Keratinocyte (primary cell): ENCODE data around the gene ATP2C1. TPM values are rescaled to one million over a fixed set of nuclear protein-coding genes. Genes with fewer than 3 reads are reported as not detected.

Source experiments
- DNase-seq: peaks from one replicate; pipeline ENCODE4 v3.0.0-alpha.2; 2011; ENCODE audit warnings: low read depth, missing footprints, low spot score
- FAIRE-seq: peaks from 2 replicates; lab custom pipeline; 2011; peaks lifted over from hg19 to GRCh38; lab: Jason Lieb, UNC
- H2AFZ ChIP-seq: 2 replicates; pipeline ENCODE4 v1.6.0; 2012; ENCODE audit warnings: low read length, control low read depth, inconsistent platforms; ENCODE audit not compliant: control insufficient read depth
- H3K27ac ChIP-seq: 2 replicates; pipeline ENCODE4 v1.5.1; 2011; ENCODE audit warnings: low read length; ENCODE audit not compliant: control insufficient read depth, insufficient read depth
- H3K27me3 ChIP-seq: 3 replicates; pipeline ENCODE4 v1.6.0; 2011; ENCODE audit warnings: low read length; ENCODE audit not compliant: control insufficient read depth, insufficient read depth; ENCODE audit errors: extremely low read depth
- H3K36me3 ChIP-seq, 2 experiments: 2 replicates in 1 of 2; 3 replicates in 1 of 2; pipeline ENCODE4 v1.5.1; 2011; ENCODE audit warnings: low read length in 2 of 2, mild to moderate bottlenecking in 1 of 2; ENCODE audit not compliant: control insufficient read depth in 2 of 2, insufficient read depth in 2 of 2; ENCODE audit errors: extremely low read depth in 1 of 2
- H3K4me1 ChIP-seq: 3 replicates; pipeline ENCODE4 v1.5.1; 2011; ENCODE audit warnings: low read length; ENCODE audit not compliant: control insufficient read depth, insufficient read depth; ENCODE audit errors: extremely low read depth
- H3K4me2 ChIP-seq: 3 replicates; pipeline ENCODE4 v1.6.0; 2011; ENCODE audit warnings: low read depth, low read length; ENCODE audit not compliant: control insufficient read depth, insufficient read depth; ENCODE audit errors: extremely low read depth
- H3K4me3 ChIP-seq, 3 experiments: fragments of 200-600 bp in 1 of 3; sonication (generic) in 1 of 3; 2 replicates in 2 of 3; 3 replicates in 1 of 3; pipeline ENCODE4 v1.5.1; 2011 to 2016; ENCODE audit warnings: low read length in 3 of 3, mild to moderate bottlenecking in 3 of 3, control low read depth in 2 of 3, inconsistent platforms in 1 of 3, low read depth in 1 of 3, mixed read lengths in 1 of 3, mixed run types in 1 of 3, moderate library complexity in 1 of 3; ENCODE audit not compliant: control insufficient read depth in 2 of 3, insufficient read depth in 2 of 3; ENCODE audit errors: extremely low read depth in 1 of 3
- H3K79me2 ChIP-seq: 2 replicates; pipeline ENCODE4 v1.6.0; 2012; ENCODE audit warnings: low read length; ENCODE audit not compliant: control insufficient read depth, insufficient read depth
- H3K9ac ChIP-seq: 3 replicates; pipeline ENCODE4 v1.6.0; 2011; ENCODE audit warnings: low read length; ENCODE audit not compliant: control insufficient read depth, insufficient read depth; ENCODE audit errors: extremely low read depth
- H3K9me1 ChIP-seq: 3 replicates; pipeline ENCODE4 v1.6.0; 2011; ENCODE audit warnings: low read length; ENCODE audit not compliant: control insufficient read depth, insufficient read depth; ENCODE audit errors: extremely low read depth
- H3K9me3 ChIP-seq: 2 replicates; pipeline ENCODE4 v1.5.1; 2012; ENCODE audit warnings: low read depth, low read length; ENCODE audit not compliant: control insufficient read depth
- H4K20me1 ChIP-seq: 3 replicates; pipeline ENCODE4 v1.6.0; 2011; ENCODE audit warnings: low read length; ENCODE audit not compliant: control insufficient read depth, insufficient read depth; ENCODE audit errors: extremely low read depth
- CTCF ChIP-seq, 3 experiments: IDR thresholded peaks in 1 of 3; conservative IDR thresholded peaks in 1 of 3; optimal IDR thresholded peaks in 1 of 3; 2 replicates in 2 of 3; 3 replicates in 1 of 3; pipeline versions ENCODE3 to v1.5.1; 2011; ENCODE audit warnings: low read length in 3 of 3, mild to moderate bottlenecking in 3 of 3, moderate library complexity in 2 of 3, control low read depth in 1 of 3, inconsistent platforms in 1 of 3; ENCODE audit not compliant: insufficient read depth in 2 of 3; ENCODE audit errors: extremely low read depth in 1 of 3
- EZH2 ChIP-seq: IDR thresholded peaks from one replicate; pipeline ENCODE4 v1.6.1; 2012; ENCODE audit warnings: inconsistent platforms, mild to moderate bottlenecking, low read length, moderate library complexity
- dilution Hi-C: fragments of 300-500 bp; cut with MboI; formaldehyde crosslinking; loops from one replicate; pipeline ENCODE4 v1.7.0; 2020; ENCODE audit warnings: low sequenced_read_pairs; ENCODE audit not compliant: extremely low pct_ligation_motif_present
- polyA plus RNA-seq, 5 experiments: library from polyadenylated mRNA; depleted of rRNA in 3 of 5; stranded (reverse) in 3 of 5; stranded (forward) in 1 of 5; unstranded in 1 of 5; fragments of >200 nt; gene quantifications; 1 replicate in 1 of 5; 2 replicates in 3 of 5; 3 replicates in 1 of 5; pipeline versions ENCODE4 v1.2.1 to v1.2.3, GENCODE V29; 2011 to 2012; ENCODE audit warnings: missing spikeins in 2 of 5, low read depth in 1 of 5, low replicate concordance in 1 of 5

The ATP2C1 gene
- polyA plus RNA-seq, 1 donor (not counting 4 experiments of a cell fraction or from before 2014, with no cell fraction given) = 141 TPM

- no peak for DNase-seq
- TF ChIP-seq CTCF (optimal IDR thresholded peaks at IDR 0.05 in 1 of 3, IDR thresholded peaks at IDR 0.05 in 1 of 3, conservative IDR thresholded peaks at IDR 0.05 in 1 of 3; ENCODE audit: extremely low read depth in 1 of 3, insufficient read depth in 2 of 3, low read length in 3 of 3) (no peak), EZH2 (no peak)
- no peak overlapping the region for H3K4me2 ChIP-seq
- dilution Hi-C loops = no loop called here
- H3K79me2 ChIP-seq = no peaks in the 10 kb centered on the region
- no peaks in the 10 kb centered on the region for H3K9me3 ChIP-seq
- no peak overlapping the region for H2AFZ ChIP-seq
- no peaks in the 10 kb centered on the region for H3K27me3 ChIP-seq
- H3K4me3 ChIP-seq = no peak overlapping the region
- peaks cover 7 to 11% of the 10 kb centered on the region in 2 experiments for H3K36me3 ChIP-seq
- H3K9ac ChIP-seq = no peak overlapping the region
- peak; percentile 44 for FAIRE-seq
- peak overlapping the region; percentile 13 for H3K27ac ChIP-seq
- no peaks in the 10 kb centered on the region for H3K9me1 ChIP-seq
- H4K20me1 ChIP-seq = no peaks in the 10 kb centered on the region
- peaks cover 21% of the 10 kb centered on the region for H3K4me1 ChIP-seq
Measured at GRCh38 chr3:130974201-130974600, 80.3 kb downstream of the ATP2C1 start.

- Histone ChIP-seq H4K20me1 (no peaks in the 10 kb centered on the region), H3K9ac (no peak overlapping the region), H3K27me3 (no peaks in the 10 kb centered on the region), H3K9me1 (no peaks in the 10 kb centered on the region), H3K79me2 (no peaks in the 10 kb centered on the region), H3K4me2 (peak overlapping the region; percentile 68), H3K4me1 (peaks cover 21% of the 10 kb centered on the region), H3K36me3 (peaks cover 7 to 10% of the 10 kb centered on the region in 2 experiments), H3K27ac (peak overlapping the region; percentile 68), H3K9me3 (no peaks in the 10 kb centered on the region), H2AFZ (no peak overlapping the region), H3K4me3 (peak overlapping the region in 2 of 3 experiments; percentile 18 to 29)
- TF ChIP-seq CTCF (optimal IDR thresholded peaks at IDR 0.05 in 1 of 3, IDR thresholded peaks at IDR 0.05 in 1 of 3, conservative IDR thresholded peaks at IDR 0.05 in 1 of 3; ENCODE audit: extremely low read depth in 1 of 3, insufficient read depth in 2 of 3, low read length in 3 of 3) (no peak), EZH2 (no peak)
- dilution Hi-C loops = no loop called here
- FAIRE-seq = peak; percentile 97
- DNase-seq = peak; percentile 76
Measured at GRCh38 chr3:130975251-130975650, 81.4 kb downstream of the ATP2C1 start.
